HG02938 (cell line): ENCODE measurements around the gene SLC16A10.
"Not testable (repeated sequence)": the region's sequence is repeated elsewhere in the genome, so short reads cannot be mapped to it uniquely, and the experiment has no call there.

Experiments
- ATAC-seq: cut with Tn5 transposase; IDR thresholded peaks from one replicate; pipeline ENCODE4 v1.9.1; 2021; ENCODE audit warnings: mild to moderate bottlenecking, moderate library complexity; ENCODE audit not compliant: unreplicated experiment

SLC16A10 gene

DNA sequence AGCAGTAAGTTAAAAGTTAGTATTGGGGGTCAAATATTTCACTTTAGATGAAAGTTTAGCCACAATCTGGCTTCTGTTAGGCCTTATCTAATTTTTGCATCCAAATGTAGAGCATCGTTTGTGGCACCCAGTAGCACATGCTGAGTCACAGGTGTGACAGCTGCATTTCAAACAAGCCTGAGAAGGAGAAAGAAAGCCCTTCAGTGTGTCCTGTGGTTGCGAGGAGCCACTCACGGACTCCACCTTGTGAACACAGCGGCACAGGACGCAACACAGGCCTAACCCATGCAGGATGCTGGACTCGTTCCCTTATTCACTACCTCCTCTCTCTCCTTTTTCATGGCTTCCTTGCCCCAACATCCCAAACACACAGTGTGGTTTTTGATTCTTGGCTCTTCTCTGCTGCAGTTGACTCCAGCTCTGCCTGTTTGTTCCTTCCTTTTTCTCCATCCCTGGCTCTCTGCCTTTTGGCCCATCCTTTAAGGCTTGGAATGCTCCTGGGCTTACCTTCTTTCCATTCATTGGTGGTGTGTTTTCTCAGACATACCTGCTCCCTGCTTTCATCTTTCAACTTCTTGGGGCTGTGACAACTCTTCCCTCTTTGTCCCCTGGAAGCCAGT, 124.2 kb downstream of the SLC16A10 start:
- ATAC-seq, result no peak

DNA sequence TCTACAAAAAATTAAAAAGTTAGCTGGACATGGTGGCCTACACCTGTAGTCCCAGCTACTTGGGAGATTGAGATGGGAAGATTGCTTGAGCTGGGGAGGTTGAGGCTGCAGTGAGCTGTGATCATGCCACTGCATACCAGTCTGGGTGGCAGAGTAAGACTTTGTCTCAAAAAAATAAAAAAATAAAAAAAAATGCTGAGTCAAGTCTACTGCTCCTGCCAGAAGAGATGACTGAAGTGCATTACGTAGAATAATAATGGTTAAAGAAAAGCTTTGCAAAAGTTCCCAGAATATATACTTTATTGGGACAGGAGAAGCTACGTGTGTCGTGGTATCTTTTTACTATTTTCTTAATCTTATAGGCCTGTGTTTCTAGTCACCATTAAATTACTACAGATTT, 125.3 kb downstream of the SLC16A10 start:
- no peak for ATAC-seq

GRCh38 chr6:111215131-111215530, 127.8 kb downstream of the SLC16A10 start:
- ATAC-seq, result no peak

DNA sequence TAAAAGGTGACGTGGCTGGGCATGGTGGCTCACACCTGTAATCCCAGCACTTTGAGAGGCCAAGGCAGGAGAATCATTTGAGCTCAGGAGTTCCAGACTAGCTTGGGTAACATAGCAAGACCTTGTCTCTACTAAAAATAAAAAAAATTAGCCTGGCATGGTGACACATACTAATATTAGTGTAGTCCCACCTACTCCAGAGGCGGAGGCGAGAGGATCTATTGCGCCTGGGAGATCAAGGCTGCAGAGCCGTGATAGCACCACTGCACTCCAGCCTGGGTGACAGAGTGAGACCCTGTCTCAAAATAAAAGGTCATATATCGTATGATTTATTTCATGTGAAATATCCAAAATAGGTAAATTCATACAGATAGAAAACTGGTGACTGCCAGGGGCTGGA, 132.5 kb downstream of the SLC16A10 start:
- ATAC-seq, result no peak

DNA sequence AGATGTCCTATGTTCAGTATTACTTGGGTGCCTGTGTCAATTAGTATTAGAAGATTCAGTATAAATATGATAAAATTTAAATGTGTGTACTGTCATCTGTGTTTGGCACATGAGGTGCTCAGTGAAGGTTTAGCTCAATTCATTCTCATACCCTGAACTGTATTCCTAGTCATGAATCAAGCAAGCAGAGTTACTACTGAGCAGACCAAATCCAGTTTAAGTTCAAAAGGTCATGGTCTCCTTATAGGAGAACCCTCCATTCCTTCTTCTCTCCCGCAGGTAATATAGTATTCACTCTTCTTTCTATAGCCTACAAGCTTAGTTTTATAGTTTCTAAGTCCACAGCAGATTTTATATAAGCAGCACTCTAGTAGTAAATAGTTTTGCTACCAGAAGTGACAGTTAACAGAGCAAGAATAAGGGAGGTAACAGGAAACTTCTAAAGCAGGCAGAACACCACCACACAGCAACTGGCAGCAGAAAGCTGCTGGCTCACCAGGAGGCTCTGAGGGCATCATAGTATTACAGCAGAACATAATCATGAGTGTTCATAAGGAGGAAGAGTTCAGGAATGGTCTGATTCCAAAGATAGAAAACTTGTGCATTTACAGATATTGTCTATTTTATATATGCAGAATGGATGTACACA, 133.2 kb downstream of the SLC16A10 start:
- no peak for ATAC-seq

GRCh38 chr6:111221804-111222203, 134.5 kb downstream of the SLC16A10 start:
- ATAC-seq, result no peak

DNA sequence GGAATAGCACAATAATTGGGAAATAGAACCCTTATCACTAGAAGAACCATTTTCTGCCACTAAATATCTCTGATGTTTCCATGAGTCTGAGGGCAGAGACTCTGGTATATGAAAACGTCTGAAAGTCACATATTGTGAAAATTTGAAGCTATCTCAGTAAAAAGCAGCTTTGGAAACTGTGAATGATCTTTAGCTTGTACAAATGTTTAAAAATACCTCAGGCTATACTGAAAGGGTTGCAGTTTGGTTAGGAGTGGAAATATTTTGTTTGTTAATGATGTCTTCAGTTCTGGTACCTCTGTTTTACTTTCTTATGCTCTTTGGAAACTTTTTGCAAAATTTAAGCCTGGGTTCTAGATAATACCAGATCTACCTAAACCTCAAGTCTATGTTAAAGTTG, 135.0 kb downstream of the SLC16A10 start:
- no peak for ATAC-seq

GRCh38 chr6:111228094-111228493, 140.8 kb downstream of the SLC16A10 start:
- ATAC-seq, result no peak

DNA sequence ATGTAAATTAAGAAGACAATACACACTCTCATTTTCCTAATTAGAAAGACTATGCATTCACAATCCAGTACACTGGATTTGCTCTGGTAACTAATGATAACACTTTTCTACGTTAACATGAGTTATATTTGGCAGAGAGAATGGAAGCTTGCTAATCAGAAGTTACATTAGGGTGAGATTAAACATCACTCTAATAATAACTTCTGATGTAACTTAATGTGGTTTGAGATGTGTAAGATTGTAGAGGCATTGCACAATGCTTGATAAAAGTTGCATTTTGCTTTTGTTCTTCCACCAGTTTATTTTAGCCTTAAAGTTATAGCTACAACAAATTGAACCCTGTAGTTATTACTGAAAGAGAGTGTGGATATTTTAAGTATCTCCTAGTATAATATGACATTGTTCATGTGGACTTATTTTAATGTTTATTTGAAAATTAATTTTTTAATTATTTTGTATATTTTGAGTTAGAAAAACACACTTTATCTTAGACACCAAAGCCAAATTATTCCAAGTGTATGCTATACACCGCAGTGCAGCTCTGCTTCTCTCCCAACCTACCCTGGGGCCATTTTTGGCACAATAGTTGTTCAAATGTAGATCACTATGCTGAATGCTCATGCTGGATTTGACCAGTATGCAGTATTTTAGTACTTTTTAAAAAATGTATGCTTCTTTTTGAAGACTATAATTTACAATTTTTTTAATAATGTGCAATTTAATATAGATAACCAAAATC, 143.2 kb downstream of the SLC16A10 start:
- no peak for ATAC-seq

DNA sequence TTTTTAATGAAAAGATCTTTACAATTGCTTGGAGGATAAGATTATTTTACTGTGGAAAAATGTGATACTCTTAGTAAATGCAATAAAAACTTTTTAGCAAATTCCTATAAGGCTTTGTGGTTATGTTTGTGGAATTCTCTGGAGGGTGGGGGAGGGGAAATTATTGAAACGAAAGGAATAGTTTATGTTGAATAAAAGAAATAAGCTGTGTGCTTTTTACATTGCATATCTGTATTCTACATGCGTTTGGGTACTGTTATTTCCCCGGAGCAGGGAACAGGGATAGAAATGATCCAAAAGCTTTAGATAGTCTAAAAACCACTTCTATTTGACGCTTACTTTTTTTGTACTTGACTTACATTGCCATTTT, 143.8 kb downstream of the SLC16A10 start:
- no peak for ATAC-seq

- ATAC-seq, result no peak
Observed at GRCh38 chr6:111237852-111238251, 150.5 kb downstream of the SLC16A10 start.

DNA sequence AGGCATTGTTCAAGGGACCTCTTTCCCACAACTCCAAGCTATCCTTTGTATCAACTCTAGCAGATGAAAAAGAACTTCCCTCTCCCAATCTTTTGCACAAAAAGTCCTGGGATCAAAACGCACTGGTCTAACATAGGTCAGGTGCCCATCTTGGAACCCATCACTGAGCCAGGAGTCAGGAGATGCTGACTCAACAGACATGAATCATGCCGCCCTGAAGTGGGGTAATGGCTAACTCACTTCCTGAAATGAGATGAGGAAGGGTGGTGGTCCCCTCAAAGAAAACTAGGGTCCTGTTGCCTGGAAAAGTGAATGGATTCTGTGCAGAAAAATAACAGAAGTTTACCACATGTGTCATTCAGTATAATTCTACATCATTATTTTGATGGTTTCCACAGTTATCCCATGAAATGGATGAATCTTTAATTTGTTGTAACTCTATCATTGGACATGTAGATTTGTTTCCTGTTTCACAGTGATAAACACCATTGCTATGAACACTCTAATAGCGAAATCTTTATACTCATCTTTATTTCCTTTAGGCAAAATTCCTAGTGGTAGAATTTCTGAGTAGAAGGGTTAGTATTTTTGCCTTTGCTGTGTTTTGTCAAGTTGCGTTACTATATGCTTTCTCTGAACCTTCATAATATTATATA, 151.3 kb downstream of the SLC16A10 start:
- ATAC-seq, result no peak

- no peak for ATAC-seq
Observed at GRCh38 chr6:111239461-111239860, 152.2 kb downstream of the SLC16A10 start.

- ATAC-seq, result no peak
Observed at GRCh38 chr6:111242452-111242851, 155.1 kb downstream of the SLC16A10 start.

GRCh38 chr6:111243095-111243494, 155.8 kb downstream of the SLC16A10 start:
- ATAC-seq, result no peak

DNA sequence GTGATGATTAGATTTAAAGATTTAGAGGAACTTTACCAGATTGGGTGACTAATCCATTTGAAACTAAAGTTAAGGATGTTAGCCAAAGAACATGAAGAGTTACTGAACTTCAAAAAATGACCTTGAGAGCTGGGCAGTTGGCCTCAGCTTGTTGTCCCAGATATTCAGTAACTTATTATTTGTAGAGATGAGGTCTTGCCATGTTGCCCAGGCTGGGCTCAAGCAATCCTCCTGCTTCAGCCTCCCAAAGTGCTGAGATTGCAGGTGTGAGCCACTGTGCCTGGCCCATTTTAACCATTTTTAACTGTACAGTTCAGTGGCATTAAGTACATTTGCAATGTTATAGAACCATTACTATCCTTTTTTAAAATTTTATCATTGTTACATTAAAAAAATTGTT, 161.5 kb downstream of the SLC16A10 start:
- no peak for ATAC-seq

DNA sequence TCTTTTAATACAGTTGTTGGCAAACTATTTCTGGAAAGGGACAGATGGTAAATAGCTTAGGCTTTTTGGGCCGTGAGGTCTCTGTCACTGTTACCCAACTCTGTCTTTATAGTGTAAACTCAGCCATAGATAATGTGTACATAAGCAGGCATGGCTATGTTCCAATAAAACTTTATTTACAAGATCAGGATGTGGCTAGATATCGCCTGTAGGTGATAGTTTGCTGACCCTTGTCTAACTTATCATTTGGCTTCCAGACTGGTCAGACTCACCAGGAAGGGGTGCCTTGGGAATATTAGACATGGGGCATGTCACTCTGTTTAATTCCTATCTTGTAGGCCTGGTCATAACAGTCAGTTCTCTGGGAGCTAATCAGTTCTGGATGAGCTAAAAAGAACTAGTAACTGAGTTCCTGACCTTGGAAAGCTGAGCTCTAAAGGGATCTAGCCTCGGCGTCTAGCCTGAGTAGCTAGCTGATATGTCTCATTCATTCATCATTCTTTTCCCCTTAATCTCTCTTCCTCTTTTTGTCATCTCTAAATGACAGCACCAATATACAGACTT, 163.6 kb downstream of the SLC16A10 start:
- ATAC-seq, result no peak

DNA sequence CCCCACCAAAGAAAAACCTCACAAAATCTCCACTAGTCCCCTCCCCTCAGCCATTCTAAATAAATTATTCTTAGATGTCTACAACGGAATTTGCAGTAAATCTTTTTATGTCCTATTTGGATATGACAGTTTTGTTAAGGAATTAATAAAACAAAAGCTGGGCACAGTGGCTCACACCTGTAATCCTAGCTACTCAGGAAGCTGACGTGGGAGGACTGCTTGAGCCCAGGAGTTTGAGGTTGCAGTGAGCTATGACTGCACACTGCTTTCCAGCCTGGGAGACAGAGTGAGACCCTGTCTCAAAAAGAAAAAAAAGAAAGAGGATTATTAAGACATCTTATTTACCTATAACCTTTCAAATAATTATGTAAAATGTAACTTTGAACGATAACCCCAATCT, 165.4 kb downstream of the SLC16A10 start:
- no peak for ATAC-seq

GRCh38 chr6:111254004-111254778, 166.9 kb downstream of the SLC16A10 start:
- ATAC-seq, result no peak

- no peak for ATAC-seq
Observed at GRCh38 chr6:111254779-111255166, 167.5 kb downstream of the SLC16A10 start.

GRCh38 chr6:111255838-111256237, 168.5 kb downstream of the SLC16A10 start:
- not testable (repeated sequence) for ATAC-seq
